Hematopoietic multipotent progenitor cell (in vitro differentiated cells): ENCODE measurements around the gene ARHGAP32. TPM values are rescaled to one million over a fixed set of nuclear protein-coding genes. Genes with fewer than 3 reads are reported as not detected.

ENCODE experiments used
- DNase-seq, 3 donors: peaks; one replicate each; pipeline ENCODE4 v3.0.0-alpha.2; 2011 to 2015; ENCODE audit warnings: low read depth in 2 of 3, low spot score in 2 of 3
- total RNA-seq: library from RNA; depleted of rRNA; stranded (reverse); fragments of >200 nt; gene quantifications from one replicate; pipeline ENCODE4 v1.2.3, GENCODE V29; 2012

Gene ARHGAP32
- total RNA-seq, 1 donor: 12.7 TPM

GRCh38 chr11:128963744-128964325, 228.3 kb downstream of the ARHGAP32 start:
- no peak for DNase-seq

DNA sequence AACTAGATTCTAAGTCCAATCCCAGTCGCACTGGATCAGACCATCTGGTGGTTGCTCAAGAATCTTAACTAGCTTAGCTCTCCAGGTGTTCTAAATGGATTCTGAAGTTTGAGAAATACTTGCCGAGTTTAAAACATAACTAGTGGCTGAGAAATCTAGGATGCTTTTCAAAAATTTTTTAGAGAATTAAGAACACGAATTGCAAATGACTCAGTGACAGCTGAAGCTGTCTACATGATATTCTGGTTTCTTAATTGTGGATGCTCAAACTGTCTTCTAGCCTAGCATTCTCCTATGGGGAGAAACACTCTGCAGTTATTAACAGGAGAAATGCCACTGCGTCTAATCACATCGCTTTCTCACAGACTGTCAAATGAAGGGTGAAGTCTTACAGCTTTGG, 229.2 kb downstream of the ARHGAP32 start:
- no peak for DNase-seq

DNA sequence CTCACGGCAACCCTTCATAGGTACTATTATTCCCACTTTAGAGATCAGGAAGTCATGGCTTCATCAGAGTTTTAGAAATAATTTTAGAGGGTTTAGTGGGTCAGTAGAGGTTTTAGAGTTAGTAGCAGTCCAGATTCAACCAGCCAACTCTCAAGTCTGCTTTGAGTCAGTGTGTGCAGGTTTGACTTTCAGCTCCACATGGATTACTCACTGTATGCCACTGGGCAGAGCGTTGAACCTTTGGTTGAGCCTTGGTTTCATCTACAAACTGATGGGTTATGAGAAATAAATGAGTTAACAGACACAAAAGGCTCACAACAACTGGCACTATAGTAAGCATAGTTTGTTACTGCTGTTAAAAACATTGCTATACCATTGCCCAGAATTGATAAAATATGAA, 230.5 kb downstream of the ARHGAP32 start:
- no peak for DNase-seq

DNA sequence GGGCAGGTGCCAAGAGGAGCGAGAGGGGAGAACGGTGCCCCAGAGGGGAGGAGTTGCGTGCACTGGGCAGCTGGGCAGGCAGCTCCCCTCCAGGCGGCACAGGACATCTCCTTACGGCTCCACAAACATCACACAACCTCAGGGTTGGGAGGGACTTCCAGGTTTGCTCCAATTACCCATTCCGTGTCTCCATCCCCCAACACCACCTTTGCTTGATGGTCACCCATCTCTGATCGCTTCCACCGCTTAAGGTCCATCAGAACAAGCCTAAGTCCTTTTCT, 235.0 kb downstream of the ARHGAP32 start:
- DNase-seq: no peak

DNA sequence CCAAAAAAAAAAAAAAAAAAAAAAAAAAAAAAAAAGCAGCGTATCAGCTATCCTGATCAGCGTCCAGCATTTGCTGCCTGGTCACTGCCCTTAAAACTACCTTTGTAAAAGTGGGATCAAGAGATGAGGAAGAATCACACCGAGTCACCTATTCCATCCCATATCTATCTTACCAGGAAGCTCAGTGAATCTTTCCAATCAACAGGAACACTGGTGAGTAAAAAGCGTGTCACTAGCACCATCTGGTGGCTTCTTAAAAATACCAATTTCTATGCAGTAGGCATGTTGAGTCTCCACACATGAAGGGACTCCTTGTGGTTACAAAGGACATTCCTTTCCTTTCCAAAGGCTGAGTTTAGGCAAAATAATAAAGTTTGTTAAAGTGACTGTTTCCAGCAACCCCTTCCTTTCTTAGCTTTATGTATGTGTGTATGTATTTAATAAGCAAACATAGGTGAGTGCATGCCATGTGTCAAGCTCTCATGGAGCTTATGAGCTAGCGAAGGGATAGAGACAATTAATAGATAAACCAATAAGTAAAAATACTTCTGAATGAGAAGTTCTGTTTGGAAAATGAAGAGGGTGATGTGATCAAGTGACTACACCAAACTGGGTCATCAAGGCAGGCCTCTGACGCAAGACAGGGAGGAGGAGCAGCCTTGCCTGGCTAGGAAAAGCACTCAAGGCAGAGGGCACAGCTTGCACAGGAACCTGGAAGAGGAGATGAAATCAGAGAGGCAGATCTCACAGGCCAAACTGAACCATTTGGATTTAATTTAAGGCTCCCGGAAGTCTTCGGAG, 235.5 kb downstream of the ARHGAP32 start:
- peak; percentile 10 to 62 (median 43) for DNase-seq

DNA sequence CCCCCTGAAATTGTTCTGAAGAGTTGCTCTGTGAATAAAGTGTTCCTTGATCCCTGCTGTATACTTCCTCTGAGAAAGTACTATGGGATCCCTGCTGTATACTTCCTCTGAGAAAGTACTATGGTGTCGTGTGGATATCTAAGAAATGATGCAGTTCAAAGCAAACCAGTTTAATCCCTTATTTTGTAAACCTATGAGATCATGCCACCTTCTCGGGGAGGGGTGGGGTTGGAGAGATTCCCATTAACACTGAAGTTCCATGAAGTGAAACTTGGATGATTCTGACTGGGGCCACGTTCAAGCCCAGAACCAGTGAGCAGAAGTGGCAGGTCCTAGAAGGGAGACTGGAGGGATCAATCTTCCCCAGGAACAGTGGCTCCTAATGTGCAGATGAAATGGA, 236.5 kb downstream of the ARHGAP32 start:
- DNase-seq: no peak

GRCh38 chr11:128953151-128953550, 239.0 kb downstream of the ARHGAP32 start:
- DNase-seq: no peak

DNA sequence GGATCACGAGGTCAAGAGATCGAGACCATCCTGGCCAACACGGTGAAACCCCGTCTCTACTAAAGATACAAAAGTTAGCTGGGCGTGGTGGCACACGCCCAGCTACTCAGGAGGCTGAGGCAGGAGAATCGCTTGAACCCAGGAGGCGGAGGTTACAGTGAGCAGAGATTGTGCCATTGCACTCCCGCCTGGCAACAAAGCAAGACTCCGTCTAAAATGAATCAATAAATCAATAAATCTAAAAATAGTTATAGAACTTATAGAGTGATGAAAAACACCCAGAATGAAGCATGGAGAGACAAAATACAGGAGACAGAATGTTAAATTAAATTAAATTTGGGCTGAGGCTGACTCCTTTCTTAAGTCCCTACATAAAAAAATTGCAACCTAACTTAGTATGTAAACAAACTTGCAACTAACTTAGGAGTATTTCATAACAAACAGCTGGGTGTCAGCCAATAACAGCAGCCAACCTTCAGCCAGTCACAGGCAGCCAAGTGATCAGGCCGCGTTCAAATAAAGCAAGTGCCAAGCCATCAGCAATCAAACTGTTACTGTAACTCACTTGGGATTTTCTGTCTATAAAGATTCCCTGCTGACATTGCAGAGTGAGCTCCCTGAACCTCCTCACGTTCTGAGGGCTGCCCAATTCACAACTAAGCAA, 242.2 kb downstream of the ARHGAP32 start:
- DNase-seq: no peak

DNA sequence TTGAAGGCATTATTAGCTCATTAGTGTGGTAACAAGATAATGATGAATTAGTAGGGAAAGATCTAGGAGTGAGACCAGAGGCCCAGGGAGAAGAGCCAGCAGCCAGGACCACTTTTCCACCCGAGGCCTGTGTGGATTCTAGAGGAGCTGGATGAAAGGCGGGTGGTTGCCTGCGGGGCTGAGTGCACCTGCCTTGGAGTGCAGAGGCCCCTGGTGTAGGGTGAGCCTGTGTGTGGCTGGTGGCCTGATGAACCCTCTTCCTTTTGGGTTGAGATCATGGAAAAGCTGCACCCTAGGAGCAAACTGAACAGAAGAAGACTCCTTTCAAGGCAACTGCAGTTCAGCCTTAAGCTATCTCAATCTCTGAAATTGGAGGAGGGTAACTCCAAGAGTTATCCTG, 243.5 kb downstream of the ARHGAP32 start:
- DNase-seq: peak in 2 of 3 donors; percentile 37 to 63

GRCh38 chr11:128947773-128948172, 244.4 kb downstream of the ARHGAP32 start:
- no peak for DNase-seq

GRCh38 chr11:128946648-128947047, 245.5 kb downstream of the ARHGAP32 start:
- no peak for DNase-seq

- DNase-seq: no peak
These were observed 248.6 kb downstream of the ARHGAP32 start for GRCh38 chr11:128943428-128943976.

DNA sequence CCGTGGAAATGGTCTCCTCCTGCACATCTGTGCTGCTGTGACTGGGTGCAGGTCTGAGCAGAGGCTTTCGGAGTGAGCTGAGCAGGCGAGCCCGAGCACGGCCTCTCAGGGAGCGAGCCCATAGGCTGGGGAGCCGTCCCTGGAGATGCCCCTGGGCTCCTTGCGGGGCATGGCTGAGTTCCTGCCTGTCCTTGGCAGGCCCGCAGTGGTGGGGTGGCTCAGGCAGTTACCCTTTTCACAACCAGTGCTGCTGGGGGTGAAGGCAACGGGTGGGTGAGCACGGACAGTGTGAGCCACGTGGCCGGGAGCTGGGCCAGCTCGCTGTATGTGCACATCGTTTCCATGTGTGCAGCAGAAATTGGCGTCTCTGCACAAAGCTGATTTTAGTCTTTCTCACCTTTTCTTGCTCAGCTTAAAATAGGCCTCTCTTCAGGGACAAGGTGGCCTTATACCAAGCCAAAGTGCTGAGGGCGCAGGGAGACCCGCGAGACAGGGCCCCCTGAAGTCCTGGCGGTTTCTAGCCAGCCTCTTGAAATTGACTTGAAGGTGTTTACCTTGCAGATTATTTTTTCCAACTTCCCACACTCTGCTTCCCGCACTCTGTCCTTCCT, 249.2 kb downstream of the ARHGAP32 start, which contains the start of gene TP53AIP1:
TSS of gene TP53AIP1 (minus strand) at position 55 of the 611 bp plus-strand sequence. CDS start 5,053 bp downstream, outside the sequence.
- DNase-seq: no peak

GRCh38 chr11:128942272-128942612, 249.9 kb downstream of the ARHGAP32 start:
- DNase-seq: no peak

DNA sequence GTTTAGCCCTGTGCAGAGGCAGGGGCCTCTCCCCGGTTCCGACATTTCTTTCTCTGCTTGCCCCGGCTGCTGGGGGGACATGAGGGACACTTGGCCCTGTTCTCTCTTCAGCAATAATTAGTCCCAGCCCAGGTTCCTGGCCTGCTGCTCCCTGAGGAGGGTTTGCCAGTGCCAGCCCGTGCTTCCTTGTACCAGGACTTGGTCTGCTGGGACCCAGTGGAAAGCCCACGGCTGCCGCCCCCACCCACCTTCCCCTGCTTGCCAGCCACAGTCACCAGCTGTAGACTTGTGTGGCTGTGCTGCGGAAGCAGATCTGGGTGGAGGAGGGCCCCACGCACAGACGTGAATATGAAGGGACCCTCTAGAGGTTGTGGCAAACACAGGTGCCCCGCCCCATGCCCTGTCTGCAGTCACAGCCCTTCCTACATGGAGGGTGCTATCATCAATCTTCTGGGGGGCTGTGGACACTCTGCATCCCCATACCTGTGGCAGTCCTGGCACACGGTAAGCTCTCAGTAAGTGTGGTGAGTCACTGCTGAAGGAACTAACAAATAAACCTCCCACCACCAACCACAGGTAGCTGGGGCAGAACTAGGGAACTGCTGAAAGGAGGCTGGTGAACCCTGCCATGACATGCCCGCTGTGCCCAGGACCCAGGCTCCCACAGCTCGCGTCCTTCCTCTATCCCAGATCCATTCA, 250.4 kb downstream of the ARHGAP32 start:
- DNase-seq: no peak

GRCh38 chr11:128941110-128941509, 251.0 kb downstream of the ARHGAP32 start:
- DNase-seq: no peak

DNA sequence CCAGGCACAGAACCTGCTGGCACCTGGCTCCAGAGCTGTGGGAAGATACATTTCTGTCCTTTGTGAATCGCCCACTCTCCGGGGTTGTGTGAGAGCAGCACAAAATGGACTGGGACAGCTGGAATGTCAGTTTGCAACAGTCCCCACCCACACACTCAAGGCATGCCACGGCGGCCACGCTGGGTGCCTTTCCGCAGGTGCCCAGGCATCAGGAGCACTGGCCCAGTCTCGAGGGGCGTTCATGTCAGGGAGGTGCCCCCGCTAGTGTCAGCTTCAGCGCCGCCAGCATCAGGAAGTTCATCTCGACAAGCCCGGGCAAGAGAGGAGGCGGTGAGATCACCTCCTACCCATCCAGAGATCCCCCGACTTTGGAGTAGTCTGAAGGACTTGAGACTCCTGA, 251.5 kb downstream of the ARHGAP32 start:
- DNase-seq: no peak

DNA sequence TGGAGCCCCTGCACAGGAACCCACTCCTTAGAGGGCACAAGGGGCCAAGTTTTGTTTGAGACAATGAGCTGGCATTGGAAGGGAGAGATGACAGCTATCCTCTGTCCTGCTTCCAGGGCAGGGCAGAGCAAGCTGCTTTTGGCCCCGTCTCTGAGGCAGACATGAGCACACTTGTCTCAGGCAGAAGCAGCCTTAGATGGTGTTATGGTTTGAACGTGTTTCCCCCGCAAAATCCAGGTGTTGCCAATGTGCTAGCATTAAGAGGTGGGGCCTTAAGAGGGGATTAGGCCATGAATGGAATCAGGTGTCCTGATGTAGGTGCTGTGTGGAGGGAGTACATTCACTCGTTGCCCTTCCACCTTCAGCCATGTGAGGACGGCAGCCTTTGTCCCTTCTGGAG, 252.0 kb downstream of the ARHGAP32 start:
- DNase-seq: no peak

GRCh38 chr11:128939591-128939990, 252.5 kb downstream of the ARHGAP32 start:
- no peak for DNase-seq

DNA sequence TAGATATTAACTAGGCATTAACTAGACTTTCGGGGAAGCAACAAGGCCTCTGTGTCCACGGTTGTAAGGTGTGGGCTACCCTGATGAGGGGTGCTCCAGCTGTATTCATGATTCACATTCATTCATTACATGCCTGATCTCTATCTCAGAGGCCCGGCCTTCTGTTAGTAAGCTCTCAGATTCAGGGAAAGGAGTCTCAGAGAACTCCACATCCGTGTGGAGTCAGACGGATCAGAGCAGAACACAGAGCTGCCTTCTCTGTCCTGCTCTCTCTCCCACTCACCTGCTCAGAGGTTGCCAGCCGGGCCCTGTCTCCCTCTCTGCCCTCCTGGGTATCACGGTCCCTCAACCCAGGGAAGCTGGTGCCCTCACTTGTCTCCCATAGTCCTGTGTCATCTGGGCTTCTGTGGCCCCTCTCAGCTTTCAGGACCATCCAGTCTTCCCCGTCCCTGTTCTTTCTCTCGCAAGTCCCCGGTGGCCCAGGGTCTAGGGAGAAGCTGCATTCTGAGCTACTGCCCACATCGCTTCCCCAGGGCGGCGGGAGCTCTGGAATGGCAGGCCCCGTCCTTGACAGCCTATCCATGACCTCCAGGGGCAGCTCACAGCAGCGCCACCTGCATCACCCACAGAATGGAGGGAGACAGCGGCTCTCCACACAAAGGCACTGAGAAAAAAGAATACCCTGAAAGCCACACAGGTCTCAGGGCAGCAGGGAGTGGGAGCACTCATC, 253.8 kb downstream of the ARHGAP32 start:
- no peak for DNase-seq
